ENCODE results near the gene SPPL3. TPM values are rescaled to one million over a fixed set of nuclear protein-coding genes. Genes with fewer than 3 reads are reported as not detected.

SPPL3 gene
- total RNA-seq, 6 experiments from 2014 or later: 35.3 to 59.1 (median 47.1) TPM

GRCh38 chr12:120774169-120774916 is 129.8 kb downstream of the SPPL3 start:
- H3K27me3 Mint-ChIP-seq (ENCODE audit: insufficient read depth): peaks cover 1% of the 10 kb centered on the region; the same call in 1 of the 2 replicates
- TF ChIP-seq CTCF (IDR thresholded peaks at IDR 0.05): no peak
- H3K27ac Mint-ChIP-seq: no peak overlapping the region
- DNase-seq: no peak
- H3K4me1 Mint-ChIP-seq (ENCODE audit: low read depth): peaks cover 6% of the 10 kb centered on the region
- peaks cover 7% of the 10 kb centered on the region; the same call in 1 of the 2 replicates for H3K36me3 Mint-ChIP-seq (ENCODE audit: low read depth)
- no peaks in the 10 kb centered on the region for H3K9me3 Mint-ChIP-seq
- no peak overlapping the region for H3K4me3 Mint-ChIP-seq

GRCh38 chr12:120771097-120771496 is 133.1 kb downstream of the SPPL3 start:
- Mint-ChIP-seq H3K4me3 (no peak overlapping the region), H3K27ac (no peak overlapping the region), H3K9me3 (no peaks in the 10 kb centered on the region), H3K4me1 (ENCODE audit: low read depth) (peaks cover 6% of the 10 kb centered on the region), H3K27me3 (ENCODE audit: insufficient read depth) (peaks cover 1% of the 10 kb centered on the region; the same call in 1 of the 2 replicates), H3K36me3 (ENCODE audit: low read depth) (peaks cover 25% of the 10 kb centered on the region)
- no peak for TF ChIP-seq CTCF (IDR thresholded peaks at IDR 0.05)
- no peak for DNase-seq

GRCh38 chr12:120767071-120768024 is 136.8 kb downstream of the SPPL3 start:
- Mint-ChIP-seq H3K9me3 (no peaks in the 10 kb centered on the region), H3K27ac (no peak overlapping the region), H3K27me3 (ENCODE audit: insufficient read depth) (peaks cover 5% of the 10 kb centered on the region), H3K36me3 (ENCODE audit: low read depth) (peaks cover 28% of the 10 kb centered on the region), H3K4me1 (ENCODE audit: low read depth) (no peaks in the 10 kb centered on the region), H3K4me3 (no peak overlapping the region)
- no peak for DNase-seq
- TF ChIP-seq CTCF (IDR thresholded peaks at IDR 0.05): no peak

- Mint-ChIP-seq H3K27me3 (ENCODE audit: insufficient read depth) (peaks cover 6% of the 10 kb centered on the region), H3K4me3 (no peak overlapping the region), H3K4me1 (ENCODE audit: low read depth) (no peaks in the 10 kb centered on the region), H3K9me3 (no peaks in the 10 kb centered on the region), H3K27ac (no peak overlapping the region), H3K36me3 (ENCODE audit: low read depth) (peaks cover 31% of the 10 kb centered on the region)
- DNase-seq: no peak
- no peak for TF ChIP-seq CTCF (IDR thresholded peaks at IDR 0.05)
These were observed 137.6 kb downstream of the SPPL3 start for GRCh38 chr12:120766566-120766965.

GRCh38 chr12:120764816-120765215 is 139.3 kb downstream of the SPPL3 start:
- TF ChIP-seq CTCF (IDR thresholded peaks at IDR 0.05): no peak
- no peaks in the 10 kb centered on the region for H3K4me1 Mint-ChIP-seq (ENCODE audit: low read depth)
- H3K27me3 Mint-ChIP-seq (ENCODE audit: insufficient read depth): peaks cover 4% of the 10 kb centered on the region; the same call in 1 of the 2 replicates
- DNase-seq: no peak
- H3K36me3 Mint-ChIP-seq (ENCODE audit: low read depth): peaks cover 34% of the 10 kb centered on the region; the same call in 1 of the 2 replicates
- H3K27ac Mint-ChIP-seq: no peak overlapping the region
- no peak overlapping the region for H3K4me3 Mint-ChIP-seq
- no peaks in the 10 kb centered on the region for H3K9me3 Mint-ChIP-seq
